WTC11 (cell line): Measurements from ENCODE around the gene PAPPA2. TPM values are rescaled to one million over a fixed set of nuclear protein-coding genes. Genes with fewer than 3 reads are reported as not detected.

Experiments used
- ATAC-seq: fragments of 200-7000 bp; cut with Tn5 transposase; 2 replicates; pipeline ENCODE4 v1.10.0; 2021; ENCODE audit warnings: mild to moderate bottlenecking, moderate library complexity
- CTCF ChIA-PET: fragments of 300-600 bp; sonication (Branson Sonifier 250); formaldehyde crosslinking; loops from one replicate; lab custom pipeline; 2021; ENCODE audit warnings: antibody characterized with exemption; lab: Charles Lee
- POLR2A ChIA-PET: fragments of 350-600 bp; sonication (Branson Sonifier 250); formaldehyde crosslinking; loops from one replicate; lab custom pipeline; 2021; ENCODE audit warnings: antibody characterized with exemption; lab: Charles Lee
- DNase-seq: peaks from one replicate; pipeline ENCODE4 v3.0.0; 2021; ENCODE audit warnings: low spot score
- H3K27ac Mint-ChIP-seq: 2 replicates; pipeline ENCODE4 v1.8.0; 2021; ENCODE audit warnings: mixed read lengths
- H3K27me3 Mint-ChIP-seq: 2 replicates; pipeline ENCODE4 v1.8.0; 2021; ENCODE audit warnings: low read depth, mild to moderate bottlenecking, moderate library complexity, mixed read lengths
- H3K36me3 Mint-ChIP-seq: 2 replicates; pipeline ENCODE4 v1.8.0; 2021; ENCODE audit warnings: mixed read lengths
- H3K4me1 Mint-ChIP-seq: 2 replicates; pipeline ENCODE4 v1.8.0; 2022; ENCODE audit warnings: mixed read lengths
- H3K4me3 Mint-ChIP-seq: 2 replicates; pipeline ENCODE4 v1.8.0; 2021; ENCODE audit warnings: mild to moderate bottlenecking, moderate library complexity, mixed read lengths
- H3K9me3 Mint-ChIP-seq: 2 replicates; pipeline ENCODE4 v1.8.0; 2021; ENCODE audit warnings: mixed read lengths
- IRF2 ChIP-seq: sonication (generic); formaldehyde crosslinking; IDR thresholded peaks from 2 replicates; pipeline ENCODE4 v1.8.0; 2022; ENCODE audit warnings: low read depth, missing genetic modification reagents, borderline replicate concordance
- JUN ChIP-seq: sonication (generic); formaldehyde crosslinking; IDR thresholded peaks from 2 replicates; pipeline ENCODE4 v1.8.0; 2023; ENCODE audit warnings: mild to moderate bottlenecking, missing genetic modification reagents
- MXD4 ChIP-seq: fragments of 250-450 bp; sonication (Bioruptor Pico); IDR thresholded peaks from 2 replicates; pipeline ENCODE4 v1.8.0; 2021; ENCODE audit warnings: mild to moderate bottlenecking, moderate library complexity, borderline replicate concordance
- NFYB ChIP-seq: sonication (generic); formaldehyde crosslinking; conservative IDR thresholded peaks from 2 replicates; pipeline ENCODE4 v1.8.0; 2022; ENCODE audit warnings: low read depth, missing genetic modification reagents
- NR1H2 ChIP-seq: sonication (generic); formaldehyde crosslinking; IDR thresholded peaks from 2 replicates; pipeline ENCODE4 v1.9.0; 2021; ENCODE audit warnings: mild to moderate bottlenecking, moderate library complexity, missing genetic modification reagents
- OVOL2 ChIP-seq: fragments of 250-450 bp; sonication (Bioruptor Pico); IDR thresholded peaks from 2 replicates; pipeline ENCODE4 v1.9.0; 2021; ENCODE audit warnings: mild to moderate bottlenecking, borderline replicate concordance
- ZNF232 ChIP-seq: sonication (generic); formaldehyde crosslinking; IDR thresholded peaks from 2 replicates; pipeline ENCODE4 v1.8.0; 2022; ENCODE audit warnings: mild to moderate bottlenecking, missing genetic modification reagents
- ZNF317 ChIP-seq: sonication (generic); formaldehyde crosslinking; IDR thresholded peaks from 2 replicates; pipeline ENCODE4 v1.8.1; 2023; ENCODE audit warnings: low read depth, mild to moderate bottlenecking, moderate library complexity, missing genetic modification reagents, borderline replicate concordance
- total RNA-seq: library from RNA; stranded (reverse); gene quantifications from 3 replicates; pipeline ENCODE4 v1.2.3, GENCODE V29; 2021
- TF ChIP-seq, protein P1 (sequence below): sonication (generic); formaldehyde crosslinking; IDR thresholded peaks from 2 replicates; pipeline ENCODE4 v1.8.0; 2023; ENCODE audit warnings: missing genetic modification reagents, mild to moderate bottlenecking, borderline replicate concordance
- TF ChIP-seq, protein P2 (sequence below): sonication (generic); formaldehyde crosslinking; conservative IDR thresholded peaks from 2 replicates; pipeline ENCODE4 v1.8.1; 2023; ENCODE audit warnings: mild to moderate bottlenecking, low read depth, missing genetic modification reagents, moderate library complexity
- TF ChIP-seq, protein P3 (sequence below): fragments of 250-450 bp; sonication (Bioruptor Pico); conservative IDR thresholded peaks from 2 replicates; pipeline ENCODE4 v1.9.0; 2021; ENCODE audit warnings: mild to moderate bottlenecking
- TF ChIP-seq, protein P4 (sequence below): sonication (generic); formaldehyde crosslinking; IDR thresholded peaks from 2 replicates; pipeline ENCODE4 v1.8.1; 2023; ENCODE audit warnings: mild to moderate bottlenecking, missing genetic modification reagents, borderline replicate concordance

PAPPA2 gene
- total RNA-seq, 1 experiment from 2014 or later, result 0.74 TPM

DNA sequence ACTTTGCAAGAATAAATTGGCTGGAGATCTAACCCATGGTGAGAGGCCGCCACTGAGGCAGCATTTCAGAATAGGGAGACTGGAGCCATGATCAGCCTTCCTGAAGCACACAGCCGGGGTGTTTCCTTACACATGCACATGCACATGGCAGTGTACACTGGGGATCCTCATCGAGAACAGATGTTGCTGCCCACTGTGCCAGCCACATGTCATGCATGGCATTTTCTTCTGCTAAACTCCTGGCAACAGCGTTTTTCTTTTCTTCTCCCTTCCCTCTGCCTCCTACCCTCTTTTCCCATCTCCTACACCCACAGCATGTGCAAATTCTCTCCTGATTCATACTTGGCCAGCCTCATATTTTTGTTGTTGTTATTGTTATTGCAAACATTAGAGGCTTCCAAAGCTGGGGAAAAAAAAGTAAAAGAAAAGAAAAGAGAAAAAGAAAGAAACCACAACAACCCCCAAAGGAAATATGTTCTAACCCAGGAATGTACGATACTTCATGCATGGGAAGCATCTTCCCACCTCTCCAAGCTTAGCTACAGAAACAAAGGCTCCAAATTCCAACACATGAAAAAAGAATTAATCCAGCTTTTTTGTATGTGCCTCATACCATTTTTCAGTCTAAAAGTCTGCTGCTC, 357.5 kb downstream of the PAPPA2 start (continued):
- TF ChIP-seq, protein P1, sequence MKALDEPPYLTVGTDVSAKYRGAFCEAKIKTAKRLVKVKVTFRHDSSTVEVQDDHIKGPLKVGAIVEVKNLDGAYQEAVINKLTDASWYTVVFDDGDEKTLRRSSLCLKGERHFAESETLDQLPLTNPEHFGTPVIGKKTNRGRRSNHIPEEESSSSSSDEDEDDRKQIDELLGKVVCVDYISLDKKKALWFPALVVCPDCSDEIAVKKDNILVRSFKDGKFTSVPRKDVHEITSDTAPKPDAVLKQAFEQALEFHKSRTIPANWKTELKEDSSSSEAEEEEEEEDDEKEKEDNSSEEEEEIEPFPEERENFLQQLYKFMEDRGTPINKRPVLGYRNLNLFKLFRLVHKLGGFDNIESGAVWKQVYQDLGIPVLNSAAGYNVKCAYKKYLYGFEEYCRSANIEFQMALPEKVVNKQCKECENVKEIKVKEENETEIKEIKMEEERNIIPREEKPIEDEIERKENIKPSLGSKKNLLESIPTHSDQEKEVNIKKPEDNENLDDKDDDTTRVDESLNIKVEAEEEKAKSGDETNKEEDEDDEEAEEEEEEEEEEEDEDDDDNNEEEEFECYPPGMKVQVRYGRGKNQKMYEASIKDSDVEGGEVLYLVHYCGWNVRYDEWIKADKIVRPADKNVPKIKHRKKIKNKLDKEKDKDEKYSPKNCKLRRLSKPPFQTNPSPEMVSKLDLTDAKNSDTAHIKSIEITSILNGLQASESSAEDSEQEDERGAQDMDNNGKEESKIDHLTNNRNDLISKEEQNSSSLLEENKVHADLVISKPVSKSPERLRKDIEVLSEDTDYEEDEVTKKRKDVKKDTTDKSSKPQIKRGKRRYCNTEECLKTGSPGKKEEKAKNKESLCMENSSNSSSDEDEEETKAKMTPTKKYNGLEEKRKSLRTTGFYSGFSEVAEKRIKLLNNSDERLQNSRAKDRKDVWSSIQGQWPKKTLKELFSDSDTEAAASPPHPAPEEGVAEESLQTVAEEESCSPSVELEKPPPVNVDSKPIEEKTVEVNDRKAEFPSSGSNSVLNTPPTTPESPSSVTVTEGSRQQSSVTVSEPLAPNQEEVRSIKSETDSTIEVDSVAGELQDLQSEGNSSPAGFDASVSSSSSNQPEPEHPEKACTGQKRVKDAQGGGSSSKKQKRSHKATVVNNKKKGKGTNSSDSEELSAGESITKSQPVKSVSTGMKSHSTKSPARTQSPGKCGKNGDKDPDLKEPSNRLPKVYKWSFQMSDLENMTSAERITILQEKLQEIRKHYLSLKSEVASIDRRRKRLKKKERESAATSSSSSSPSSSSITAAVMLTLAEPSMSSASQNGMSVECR (CRISPR knock-in tag), result no peak
- TF ChIP-seq ZNF232 (CRISPR knock-in tag) (no peak), OVOL2 (no peak), IRF2 (no peak), MXD4 (CRISPR knock-in tag) (no peak), ZNF317 (no peak)
- TF ChIP-seq, protein P2, sequence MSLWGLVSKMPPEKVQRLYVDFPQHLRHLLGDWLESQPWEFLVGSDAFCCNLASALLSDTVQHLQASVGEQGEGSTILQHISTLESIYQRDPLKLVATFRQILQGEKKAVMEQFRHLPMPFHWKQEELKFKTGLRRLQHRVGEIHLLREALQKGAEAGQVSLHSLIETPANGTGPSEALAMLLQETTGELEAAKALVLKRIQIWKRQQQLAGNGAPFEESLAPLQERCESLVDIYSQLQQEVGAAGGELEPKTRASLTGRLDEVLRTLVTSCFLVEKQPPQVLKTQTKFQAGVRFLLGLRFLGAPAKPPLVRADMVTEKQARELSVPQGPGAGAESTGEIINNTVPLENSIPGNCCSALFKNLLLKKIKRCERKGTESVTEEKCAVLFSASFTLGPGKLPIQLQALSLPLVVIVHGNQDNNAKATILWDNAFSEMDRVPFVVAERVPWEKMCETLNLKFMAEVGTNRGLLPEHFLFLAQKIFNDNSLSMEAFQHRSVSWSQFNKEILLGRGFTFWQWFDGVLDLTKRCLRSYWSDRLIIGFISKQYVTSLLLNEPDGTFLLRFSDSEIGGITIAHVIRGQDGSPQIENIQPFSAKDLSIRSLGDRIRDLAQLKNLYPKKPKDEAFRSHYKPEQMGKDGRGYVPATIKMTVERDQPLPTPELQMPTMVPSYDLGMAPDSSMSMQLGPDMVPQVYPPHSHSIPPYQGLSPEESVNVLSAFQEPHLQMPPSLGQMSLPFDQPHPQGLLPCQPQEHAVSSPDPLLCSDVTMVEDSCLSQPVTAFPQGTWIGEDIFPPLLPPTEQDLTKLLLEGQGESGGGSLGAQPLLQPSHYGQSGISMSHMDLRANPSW (CRISPR knock-in tag), result no peak
- TF ChIP-seq, protein P3, sequence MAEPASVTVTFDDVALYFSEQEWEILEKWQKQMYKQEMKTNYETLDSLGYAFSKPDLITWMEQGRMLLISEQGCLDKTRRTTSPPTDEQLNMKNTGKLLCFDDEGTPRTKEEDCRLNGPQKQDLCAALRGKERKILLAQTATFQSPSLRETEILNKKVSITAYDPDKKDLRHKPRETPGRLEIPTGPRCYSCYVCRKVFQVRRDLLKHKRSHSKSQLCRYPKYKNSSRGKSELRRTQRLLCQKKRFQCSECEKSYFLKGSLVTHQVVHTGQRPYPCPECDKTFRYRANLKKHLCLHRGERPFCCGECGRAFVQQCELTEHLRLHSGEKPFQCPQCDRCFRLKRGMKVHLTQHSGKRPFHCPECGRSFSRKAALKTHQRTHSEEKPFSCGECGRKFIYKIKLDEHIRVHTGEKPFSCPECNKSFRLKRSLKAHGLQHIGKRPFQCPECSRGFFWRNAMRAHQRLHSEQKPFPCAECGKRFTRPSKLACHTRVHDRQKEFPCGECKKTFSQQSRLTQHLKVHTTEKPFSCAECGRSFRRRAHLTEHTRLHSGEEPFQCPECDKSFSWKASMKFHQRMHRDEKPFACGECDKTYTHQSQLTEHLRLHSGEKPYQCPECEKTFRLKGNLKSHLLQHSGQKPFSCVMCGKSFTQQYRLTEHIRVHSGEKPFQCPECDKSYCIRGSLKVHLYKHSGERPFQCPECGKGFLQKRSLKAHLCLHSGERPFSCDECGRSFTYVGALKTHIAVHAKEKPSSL (CRISPR knock-in tag), result no peak
- TF ChIP-seq, protein P4, sequence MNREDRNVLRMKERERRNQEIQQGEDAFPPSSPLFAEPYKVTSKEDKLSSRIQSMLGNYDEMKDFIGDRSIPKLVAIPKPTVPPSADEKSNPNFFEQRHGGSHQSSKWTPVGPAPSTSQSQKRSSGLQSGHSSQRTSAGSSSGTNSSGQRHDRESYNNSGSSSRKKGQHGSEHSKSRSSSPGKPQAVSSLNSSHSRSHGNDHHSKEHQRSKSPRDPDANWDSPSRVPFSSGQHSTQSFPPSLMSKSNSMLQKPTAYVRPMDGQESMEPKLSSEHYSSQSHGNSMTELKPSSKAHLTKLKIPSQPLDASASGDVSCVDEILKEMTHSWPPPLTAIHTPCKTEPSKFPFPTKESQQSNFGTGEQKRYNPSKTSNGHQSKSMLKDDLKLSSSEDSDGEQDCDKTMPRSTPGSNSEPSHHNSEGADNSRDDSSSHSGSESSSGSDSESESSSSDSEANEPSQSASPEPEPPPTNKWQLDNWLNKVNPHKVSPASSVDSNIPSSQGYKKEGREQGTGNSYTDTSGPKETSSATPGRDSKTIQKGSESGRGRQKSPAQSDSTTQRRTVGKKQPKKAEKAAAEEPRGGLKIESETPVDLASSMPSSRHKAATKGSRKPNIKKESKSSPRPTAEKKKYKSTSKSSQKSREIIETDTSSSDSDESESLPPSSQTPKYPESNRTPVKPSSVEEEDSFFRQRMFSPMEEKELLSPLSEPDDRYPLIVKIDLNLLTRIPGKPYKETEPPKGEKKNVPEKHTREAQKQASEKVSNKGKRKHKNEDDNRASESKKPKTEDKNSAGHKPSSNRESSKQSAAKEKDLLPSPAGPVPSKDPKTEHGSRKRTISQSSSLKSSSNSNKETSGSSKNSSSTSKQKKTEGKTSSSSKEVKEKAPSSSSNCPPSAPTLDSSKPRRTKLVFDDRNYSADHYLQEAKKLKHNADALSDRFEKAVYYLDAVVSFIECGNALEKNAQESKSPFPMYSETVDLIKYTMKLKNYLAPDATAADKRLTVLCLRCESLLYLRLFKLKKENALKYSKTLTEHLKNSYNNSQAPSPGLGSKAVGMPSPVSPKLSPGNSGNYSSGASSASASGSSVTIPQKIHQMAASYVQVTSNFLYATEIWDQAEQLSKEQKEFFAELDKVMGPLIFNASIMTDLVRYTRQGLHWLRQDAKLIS (CRISPR knock-in tag), result no peak

GRCh38 chr1:176826265-176826664, 363.3 kb downstream of the PAPPA2 start:
- peaks cover 3% of the 10 kb centered on the region; the same call in 1 of the 2 replicates for H3K9me3 Mint-ChIP-seq
- ChIA-PET POLR2A (no interaction called here), CTCF (no interaction called here)
- TF ChIP-seq NR1H2 (CRISPR knock-in tag), result no peak
- TF ChIP-seq JUN, result no peak
- TF ChIP-seq NFYB (CRISPR knock-in tag), result no peak
- no peak overlapping the region for H3K4me3 Mint-ChIP-seq
- H3K27me3 Mint-ChIP-seq, result no peaks in the 10 kb centered on the region
- DNase-seq (no peak), ATAC-seq (no peak)
- no peak overlapping the region for H3K27ac Mint-ChIP-seq
- H3K4me1 Mint-ChIP-seq, result no peaks in the 10 kb centered on the region
- H3K36me3 Mint-ChIP-seq, result no peaks in the 10 kb centered on the region
